ENCODE results near the gene SOS1.
A peak's percentile ranks its signal among the peaks of the same experiment; 100 is the strongest.

The SOS1 gene

GRCh38 chr2:39124746-39125057, 3.9 kb upstream of the SOS1 start:
- H3K9me3 ChIP-seq (replicated peaks; ENCODE audit: insufficient read depth, low read length), result no peaks in the 10 kb centered on the region
- no peaks in the 10 kb centered on the region for H4K20me1 ChIP-seq (ENCODE audit: insufficient read depth, low read length)
- peak overlapping the region; percentile 90 for H2AFZ ChIP-seq (ENCODE audit: low read length)
- H3K36me3 ChIP-seq (replicated peaks; ENCODE audit: insufficient read depth, low read length), result no peaks in the 10 kb centered on the region
- H3K4me2 ChIP-seq (ENCODE audit: low read depth, low read length), result peak overlapping the region; percentile 78
- peaks cover 64% of the 10 kb centered on the region for H3F3A ChIP-seq (ENCODE audit: insufficient read depth, low read length)
- peak overlapping the region; percentile 69 for H3K4me3 ChIP-seq (ENCODE audit: low read length)
- H3K9me2 ChIP-seq (replicated peaks; ENCODE audit: insufficient read depth, low read length), result no peaks in the 10 kb centered on the region
- DNase-seq, result no peak
- no peak for TF ChIP-seq CTCF (IDR thresholded peaks at IDR 0.05; ENCODE audit: low read length)
- TF ChIP-seq EZH2 (optimal IDR thresholded peaks at IDR 0.05; ENCODE audit: low read depth, low read length), result no peak
- no peak for TF ChIP-seq EZH2phosphoT487 (IDR thresholded peaks at IDR 0.05; ENCODE audit: low read length)
- no peaks in the 10 kb centered on the region for H3K27me3 ChIP-seq (replicated peaks; ENCODE audit: insufficient read depth, low read length)
- peak overlapping the region; percentile 75 for H3K27ac ChIP-seq (ENCODE audit: low read length)
- peak overlapping the region; percentile 72 for H3K9ac ChIP-seq (ENCODE audit: low read length)
- peaks cover 38% of the 10 kb centered on the region for H3K4me1 ChIP-seq (ENCODE audit: low read length)
- peaks cover 19% of the 10 kb centered on the region for H3K79me2 ChIP-seq (ENCODE audit: low read length)

- H3K4me1 ChIP-seq (ENCODE audit: low read length), result peaks cover 33% of the 10 kb centered on the region
Measured at GRCh38 chr2:39124000-39124745, 3.3 kb upstream of the SOS1 start.

GRCh38 chr2:39123436-39123999, 2.7 kb upstream of the SOS1 start:
- peaks cover 33% of the 10 kb centered on the region for H3K4me1 ChIP-seq (ENCODE audit: low read length)
- no peaks in the 10 kb centered on the region for H4K20me1 ChIP-seq (ENCODE audit: insufficient read depth, low read length)
- peaks cover 31% of the 10 kb centered on the region for H3K79me2 ChIP-seq (ENCODE audit: low read length)
- H3K9ac ChIP-seq (ENCODE audit: low read length), result peak overlapping the region; percentile 77
- no peaks in the 10 kb centered on the region for H3K9me3 ChIP-seq (replicated peaks; ENCODE audit: insufficient read depth, low read length)
- H3K36me3 ChIP-seq (replicated peaks; ENCODE audit: insufficient read depth, low read length), result no peaks in the 10 kb centered on the region
- peak overlapping the region; percentile 97 for H3K4me2 ChIP-seq (ENCODE audit: low read depth, low read length)
- peak overlapping the region; percentile 69 for H3K4me3 ChIP-seq (ENCODE audit: low read length)
- peak overlapping the region; percentile 77 for H3K27ac ChIP-seq (ENCODE audit: low read length)
- H3K9me2 ChIP-seq (replicated peaks; ENCODE audit: insufficient read depth, low read length), result no peaks in the 10 kb centered on the region
- TF ChIP-seq EZH2phosphoT487 (IDR thresholded peaks at IDR 0.05; ENCODE audit: low read length), result no peak
- no peak for TF ChIP-seq CTCF (IDR thresholded peaks at IDR 0.05; ENCODE audit: low read length)
- TF ChIP-seq EZH2 (optimal IDR thresholded peaks at IDR 0.05; ENCODE audit: low read depth, low read length), result no peak
- H2AFZ ChIP-seq (ENCODE audit: low read length), result peak overlapping the region; percentile 50
- no peaks in the 10 kb centered on the region for H3K27me3 ChIP-seq (replicated peaks; ENCODE audit: insufficient read depth, low read length)
- H3F3A ChIP-seq (ENCODE audit: insufficient read depth, low read length), result peaks cover 57% of the 10 kb centered on the region
- DNase-seq, result no peak

More at GRCh38 chr2:39124000-39124745, 3.3 kb upstream of the SOS1 start:
- no peaks in the 10 kb centered on the region for H4K20me1 ChIP-seq (ENCODE audit: insufficient read depth, low read length)
- peak overlapping the region; percentile 69 for H3K4me3 ChIP-seq (ENCODE audit: low read length)
- peak overlapping the region; percentile 77 for H3K9ac ChIP-seq (ENCODE audit: low read length)
- TF ChIP-seq EZH2phosphoT487 (IDR thresholded peaks at IDR 0.05; ENCODE audit: low read length) (no peak), EZH2 (optimal IDR thresholded peaks at IDR 0.05; ENCODE audit: low read depth, low read length) (no peak), CTCF (IDR thresholded peaks at IDR 0.05; ENCODE audit: low read length) (peak; percentile 65)
- peaks cover 63% of the 10 kb centered on the region for H3F3A ChIP-seq (ENCODE audit: insufficient read depth, low read length)
- peak overlapping the region; percentile 90 for H2AFZ ChIP-seq (ENCODE audit: low read length)
- peak; percentile 99 for DNase-seq
- H3K36me3 ChIP-seq (replicated peaks; ENCODE audit: insufficient read depth, low read length), result no peaks in the 10 kb centered on the region
- peak overlapping the region; percentile 77 for H3K27ac ChIP-seq (ENCODE audit: low read length)
- no peaks in the 10 kb centered on the region for H3K9me2 ChIP-seq (replicated peaks; ENCODE audit: insufficient read depth, low read length)
- H3K27me3 ChIP-seq (replicated peaks; ENCODE audit: insufficient read depth, low read length), result no peaks in the 10 kb centered on the region
- H3K4me2 ChIP-seq (ENCODE audit: low read depth, low read length), result peak overlapping the region; percentile 97
- no peaks in the 10 kb centered on the region for H3K9me3 ChIP-seq (replicated peaks; ENCODE audit: insufficient read depth, low read length)
- peaks cover 24% of the 10 kb centered on the region for H3K79me2 ChIP-seq (ENCODE audit: low read length)

Data from MM.1S (cell line).